ENCODE results near the gene FOSL1. TPM values are rescaled to one million over a fixed set of nuclear protein-coding genes. Genes with fewer than 3 reads are reported as not detected.
A peak's percentile ranks its signal among the peaks of the same experiment; 100 is the strongest.

Gene FOSL1
- total and polyA plus RNA-seq, 2 experiments from 2014 or later = 14.6 to 17.1 TPM

DNA sequence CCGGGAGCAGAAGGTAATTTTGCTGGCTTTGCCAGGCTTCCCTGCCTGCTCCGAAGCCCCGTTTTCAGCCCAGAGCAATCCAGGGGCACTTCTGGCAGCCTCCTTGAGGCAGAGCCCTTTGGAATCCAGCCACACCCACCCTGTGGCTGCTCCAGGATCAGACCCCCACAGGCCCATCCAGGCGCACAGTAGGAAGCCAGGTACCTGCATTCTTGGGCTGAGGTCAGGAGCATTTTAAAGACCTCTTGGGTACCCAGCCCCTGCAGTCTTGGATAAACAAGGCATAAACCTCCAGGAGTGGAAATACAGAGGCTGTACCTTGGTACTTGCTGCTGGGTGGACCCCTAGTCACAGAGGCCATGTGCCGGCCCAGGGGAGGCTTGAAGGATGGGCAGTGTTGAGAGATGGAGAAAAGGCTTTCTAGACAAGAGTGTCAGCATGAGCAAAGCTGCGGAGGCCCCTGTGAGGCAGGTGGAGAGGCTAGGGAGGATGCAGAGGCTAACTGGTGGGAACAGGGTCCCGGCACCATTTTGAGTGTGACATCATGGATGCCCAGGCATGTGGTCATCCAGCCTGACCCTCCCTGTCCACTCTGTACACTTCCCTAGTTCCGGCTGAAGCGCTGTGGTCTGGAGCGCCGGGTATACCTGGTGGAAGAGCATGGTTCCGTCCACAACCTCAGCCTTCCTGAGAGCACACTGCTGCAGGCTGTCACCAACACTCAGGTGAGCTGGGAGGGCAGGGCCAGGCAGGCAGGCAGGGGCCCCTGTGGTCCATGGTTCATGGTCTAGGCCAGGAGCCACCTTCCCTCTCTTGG, 36.1 kb downstream of the FOSL1 start (continued):
- TF ChIP-seq, protein P1, sequence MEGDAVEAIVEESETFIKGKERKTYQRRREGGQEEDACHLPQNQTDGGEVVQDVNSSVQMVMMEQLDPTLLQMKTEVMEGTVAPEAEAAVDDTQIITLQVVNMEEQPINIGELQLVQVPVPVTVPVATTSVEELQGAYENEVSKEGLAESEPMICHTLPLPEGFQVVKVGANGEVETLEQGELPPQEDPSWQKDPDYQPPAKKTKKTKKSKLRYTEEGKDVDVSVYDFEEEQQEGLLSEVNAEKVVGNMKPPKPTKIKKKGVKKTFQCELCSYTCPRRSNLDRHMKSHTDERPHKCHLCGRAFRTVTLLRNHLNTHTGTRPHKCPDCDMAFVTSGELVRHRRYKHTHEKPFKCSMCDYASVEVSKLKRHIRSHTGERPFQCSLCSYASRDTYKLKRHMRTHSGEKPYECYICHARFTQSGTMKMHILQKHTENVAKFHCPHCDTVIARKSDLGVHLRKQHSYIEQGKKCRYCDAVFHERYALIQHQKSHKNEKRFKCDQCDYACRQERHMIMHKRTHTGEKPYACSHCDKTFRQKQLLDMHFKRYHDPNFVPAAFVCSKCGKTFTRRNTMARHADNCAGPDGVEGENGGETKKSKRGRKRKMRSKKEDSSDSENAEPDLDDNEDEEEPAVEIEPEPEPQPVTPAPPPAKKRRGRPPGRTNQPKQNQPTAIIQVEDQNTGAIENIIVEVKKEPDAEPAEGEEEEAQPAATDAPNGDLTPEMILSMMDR (conservative IDR thresholded peaks at IDR 0.05; ENCODE audit: low read depth in 2 of 2) = no peak
- TF ChIP-seq STAT1 (IDR thresholded peaks at IDR 0.05; ENCODE audit: unreplicated experiment) = no peak
- TF ChIP-seq, protein P2, sequence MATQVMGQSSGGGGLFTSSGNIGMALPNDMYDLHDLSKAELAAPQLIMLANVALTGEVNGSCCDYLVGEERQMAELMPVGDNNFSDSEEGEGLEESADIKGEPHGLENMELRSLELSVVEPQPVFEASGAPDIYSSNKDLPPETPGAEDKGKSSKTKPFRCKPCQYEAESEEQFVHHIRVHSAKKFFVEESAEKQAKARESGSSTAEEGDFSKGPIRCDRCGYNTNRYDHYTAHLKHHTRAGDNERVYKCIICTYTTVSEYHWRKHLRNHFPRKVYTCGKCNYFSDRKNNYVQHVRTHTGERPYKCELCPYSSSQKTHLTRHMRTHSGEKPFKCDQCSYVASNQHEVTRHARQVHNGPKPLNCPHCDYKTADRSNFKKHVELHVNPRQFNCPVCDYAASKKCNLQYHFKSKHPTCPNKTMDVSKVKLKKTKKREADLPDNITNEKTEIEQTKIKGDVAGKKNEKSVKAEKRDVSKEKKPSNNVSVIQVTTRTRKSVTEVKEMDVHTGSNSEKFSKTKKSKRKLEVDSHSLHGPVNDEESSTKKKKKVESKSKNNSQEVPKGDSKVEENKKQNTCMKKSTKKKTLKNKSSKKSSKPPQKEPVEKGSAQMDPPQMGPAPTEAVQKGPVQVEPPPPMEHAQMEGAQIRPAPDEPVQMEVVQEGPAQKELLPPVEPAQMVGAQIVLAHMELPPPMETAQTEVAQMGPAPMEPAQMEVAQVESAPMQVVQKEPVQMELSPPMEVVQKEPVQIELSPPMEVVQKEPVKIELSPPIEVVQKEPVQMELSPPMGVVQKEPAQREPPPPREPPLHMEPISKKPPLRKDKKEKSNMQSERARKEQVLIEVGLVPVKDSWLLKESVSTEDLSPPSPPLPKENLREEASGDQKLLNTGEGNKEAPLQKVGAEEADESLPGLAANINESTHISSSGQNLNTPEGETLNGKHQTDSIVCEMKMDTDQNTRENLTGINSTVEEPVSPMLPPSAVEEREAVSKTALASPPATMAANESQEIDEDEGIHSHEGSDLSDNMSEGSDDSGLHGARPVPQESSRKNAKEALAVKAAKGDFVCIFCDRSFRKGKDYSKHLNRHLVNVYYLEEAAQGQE (IDR thresholded peaks at IDR 0.05; ENCODE audit: unreplicated experiment) = no peak
- TF ChIP-seq EZH2phosphoT487 (IDR thresholded peaks at IDR 0.05; ENCODE audit: unreplicated experiment) = no peak
- no peak for TF ChIP-seq ZNF331 (CRISPR knock-in tag; IDR thresholded peaks at IDR 0.05; ENCODE audit: low read depth)
- TF ChIP-seq CREB1 (CRISPR knock-in tag; IDR thresholded peaks at IDR 0.05; ENCODE audit: low read depth) = no peak
- no peak for TF ChIP-seq ZNF114 (CRISPR knock-in tag; IDR thresholded peaks at IDR 0.05)

GRCh38 chr11:65862941-65863888, 37.0 kb downstream of the FOSL1 start:
- Histone ChIP-seq H4K20me1 (replicated peaks; ENCODE audit: insufficient read depth) (peaks cover 6% of the 10 kb centered on the region; the same call in 1 of the 2 replicates), H3K4me1 (ENCODE audit: insufficient read depth) (peaks cover 8% of the 10 kb centered on the region; the same call in 1 of the 2 replicates), H3F3A (replicated peaks; ENCODE audit: low read depth) (peaks cover 27% of the 10 kb centered on the region), H3K27me3 (ENCODE audit: insufficient read depth) (no peaks in the 10 kb centered on the region), H2AFZ (no peak overlapping the region), H3K79me2 (replicated peaks; ENCODE audit: insufficient read depth) (peaks cover 11% of the 10 kb centered on the region), H3K4me2 (no peak overlapping the region), H3K4me3 (no peak overlapping the region), H3K27ac (ENCODE audit: low read depth) (no peak overlapping the region), H3K36me3 (ENCODE audit: insufficient read depth) (peaks cover 4% of the 10 kb centered on the region; the same call in 1 of the 2 replicates), H3K9me2 (ENCODE audit: insufficient read depth) (no peaks in the 10 kb centered on the region)
- Mint-ChIP-seq H3K27ac (no peak overlapping the region), H3K4me3 (peak overlapping the region; percentile 19), H3K9me3 (peaks cover 4% of the 10 kb centered on the region; the same call in 2 of the 3 replicates), H3K27me3 (ENCODE audit: insufficient read depth, low read depth, poor library complexity) (peaks cover 27% of the 10 kb centered on the region), H3K4me1 (peaks cover 16% of the 10 kb centered on the region), H3K36me3 (ENCODE audit: low read depth) (peaks cover 39% of the 10 kb centered on the region)
- DNase-seq (ENCODE audit: low spot score) (no peak), ATAC-seq (no peak)
- TF ChIP-seq STAT1 (IDR thresholded peaks at IDR 0.05; ENCODE audit: unreplicated experiment) (no peak), POLR2AphosphoS5 (IDR thresholded peaks at IDR 0.05; ENCODE audit: low read depth) (no peak), CREB1 (CRISPR knock-in tag; IDR thresholded peaks at IDR 0.05; ENCODE audit: low read depth) (no peak), ZNF331 (CRISPR knock-in tag; IDR thresholded peaks at IDR 0.05; ENCODE audit: low read depth) (no peak), EZH2phosphoT487 (IDR thresholded peaks at IDR 0.05; ENCODE audit: unreplicated experiment) (no peak), JUNB (IDR thresholded peaks at IDR 0.05; ENCODE audit: unreplicated experiment) (no peak), NANOG (IDR thresholded peaks at IDR 0.05; ENCODE audit: borderline replicate concordance) (no peak)
- TF ChIP-seq, protein P1 (conservative IDR thresholded peaks at IDR 0.05; ENCODE audit: low read depth in 2 of 2) = no peak
- TF ChIP-seq, protein P3, sequence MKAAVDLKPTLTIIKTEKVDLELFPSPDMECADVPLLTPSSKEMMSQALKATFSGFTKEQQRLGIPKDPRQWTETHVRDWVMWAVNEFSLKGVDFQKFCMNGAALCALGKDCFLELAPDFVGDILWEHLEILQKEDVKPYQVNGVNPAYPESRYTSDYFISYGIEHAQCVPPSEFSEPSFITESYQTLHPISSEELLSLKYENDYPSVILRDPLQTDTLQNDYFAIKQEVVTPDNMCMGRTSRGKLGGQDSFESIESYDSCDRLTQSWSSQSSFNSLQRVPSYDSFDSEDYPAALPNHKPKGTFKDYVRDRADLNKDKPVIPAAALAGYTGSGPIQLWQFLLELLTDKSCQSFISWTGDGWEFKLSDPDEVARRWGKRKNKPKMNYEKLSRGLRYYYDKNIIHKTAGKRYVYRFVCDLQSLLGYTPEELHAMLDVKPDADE (IDR thresholded peaks at IDR 0.05) = no peak
- TF ChIP-seq, protein P2 (IDR thresholded peaks at IDR 0.05; ENCODE audit: unreplicated experiment) = no peak

Data from GM23338 (cell line).